ENCODE results near the gene PRKCH. TPM values are rescaled to one million over a fixed set of nuclear protein-coding genes. Genes with fewer than 3 reads are reported as not detected.
A peak's percentile ranks its signal among the peaks of the same experiment; 100 is the strongest.
"Not testable (repeated sequence)": the region's sequence is repeated elsewhere in the genome, so short reads cannot be mapped to it uniquely, and the experiment has no call there.

Gene PRKCH
- total RNA-seq, 2 experiments from 2014 or later = 0.85 to 2.3 TPM

DNA sequence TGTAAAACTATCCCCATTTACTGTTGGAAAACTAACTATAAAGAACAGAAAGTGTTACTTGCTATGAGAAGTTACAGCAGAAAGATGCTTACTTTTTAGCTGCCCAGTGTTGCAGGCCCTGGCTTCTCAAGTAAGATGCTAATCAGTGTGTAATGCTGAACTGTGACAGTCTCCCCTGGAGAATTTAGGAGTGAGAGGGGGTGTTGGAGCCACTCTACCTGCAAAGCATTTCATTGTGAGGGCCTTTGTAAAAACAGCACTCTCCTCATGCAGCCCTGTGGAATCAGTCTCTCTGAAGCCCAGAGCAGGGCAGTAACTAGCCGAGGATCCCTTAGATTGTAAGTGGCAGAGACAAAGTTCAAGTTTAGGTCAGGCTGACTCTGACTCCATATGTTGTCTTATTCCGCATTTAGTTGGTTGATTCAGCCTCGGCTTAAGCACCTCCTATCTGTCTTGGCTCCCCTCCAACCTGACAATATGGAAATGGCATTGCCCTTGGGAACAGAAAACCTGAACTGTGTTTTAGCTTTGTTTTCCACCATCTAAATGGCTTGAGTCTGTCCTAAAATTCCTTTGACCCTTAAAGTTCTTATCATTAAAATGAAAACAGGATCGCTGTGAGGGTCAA lies 141.3 kb downstream of the PRKCH start:
- DNase-seq (ENCODE audit: low spot score) = no peak
- TF ChIP-seq EZH2phosphoT487 (IDR thresholded peaks at IDR 0.05; ENCODE audit: borderline replicate concordance, low read depth, low read length) = no peak
- no peak for TF ChIP-seq CTCF (conservative IDR thresholded peaks at IDR 0.05; ENCODE audit: low read length)
- H3K4me2 ChIP-seq (ENCODE audit: low read length) = peak overlapping the region; percentile 33; the same call in 1 of the 2 replicates
- no peaks in the 10 kb centered on the region for H3K9me2 ChIP-seq (ENCODE audit: insufficient read depth, low read length)
- H3K27ac ChIP-seq (ENCODE audit: low read depth, low read length, poor library complexity, severe bottlenecking) = no peak overlapping the region
- H3K9me3 ChIP-seq (ENCODE audit: low read length) = peaks cover 10% of the 10 kb centered on the region; the same call in 1 of the 2 replicates
- no peaks in the 10 kb centered on the region for H4K20me1 ChIP-seq (ENCODE audit: insufficient read depth, low read length)
- ChIA-PET POLR2A (no interaction called here), CTCF (ENCODE audit: unreplicated experiment) (interaction anchor here (2.0 kb wide), 1 partner anchor 375 kb away, joined by 7 read pairs; no protein-coding TSS in a partner anchor)
- intact Hi-C loops (cut with micrococcal nuclease; ENCODE audit: unreplicated experiment) = loop anchor here (1.0 kb wide), 1 partner anchor 268 kb away; no protein-coding TSS in a partner anchor
- H3K4me1 ChIP-seq (ENCODE audit: insufficient read depth, low read length, poor library complexity, severe bottlenecking) = peaks cover 30% of the 10 kb centered on the region
- H3K36me3 ChIP-seq (ENCODE audit: insufficient read depth, low read length) = no peaks in the 10 kb centered on the region
- no peaks in the 10 kb centered on the region for H3K79me2 ChIP-seq (ENCODE audit: insufficient read depth, low read depth, low read length)
- no peak overlapping the region for H3K4me3 ChIP-seq (ENCODE audit: low read depth, low read length, poor library complexity, severe bottlenecking)
- BruUV-seq (replicated peaks) = no TSS peak
- peak overlapping the region; percentile 59; the same call in 1 of the 2 replicates for H2AFZ ChIP-seq (ENCODE audit: low read length)

DNA sequence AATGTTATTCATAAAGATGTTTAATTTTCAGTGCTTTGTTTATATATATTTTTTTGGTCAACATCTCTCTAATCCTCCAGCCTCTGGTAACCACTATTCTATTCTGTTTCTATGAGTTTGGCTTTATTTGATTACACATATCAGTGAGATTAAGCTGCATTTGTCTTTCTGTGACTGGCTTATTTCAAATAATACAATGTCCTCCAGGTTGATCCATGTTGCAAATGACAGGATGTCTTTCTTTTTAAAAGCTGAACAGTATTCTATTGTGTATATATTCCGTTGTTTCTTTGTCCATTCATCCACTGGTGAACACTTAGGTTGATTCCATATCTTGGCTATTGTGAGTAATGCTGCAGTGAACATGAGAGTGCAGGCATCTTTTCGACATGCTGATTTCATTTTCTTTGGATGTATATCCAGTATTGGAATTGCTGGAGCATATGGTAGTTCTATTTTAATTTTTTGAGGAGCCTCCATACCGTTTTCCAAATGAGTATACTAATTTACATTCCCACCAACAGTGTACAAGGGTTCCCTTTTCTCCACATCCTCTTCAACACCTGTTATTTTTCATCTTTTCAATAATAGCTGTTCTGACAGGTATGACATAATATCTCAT lies 142.4 kb downstream of the PRKCH start:
- H3K79me2 ChIP-seq (ENCODE audit: insufficient read depth, low read depth, low read length) = no peaks in the 10 kb centered on the region
- peaks cover 10% of the 10 kb centered on the region; the same call in 1 of the 2 replicates for H3K9me3 ChIP-seq (ENCODE audit: low read length)
- H3K9me2 ChIP-seq (ENCODE audit: insufficient read depth, low read length) = no peaks in the 10 kb centered on the region
- peaks cover 30% of the 10 kb centered on the region for H3K4me1 ChIP-seq (ENCODE audit: insufficient read depth, low read length, poor library complexity, severe bottlenecking)
- no peak overlapping the region for H3K27ac ChIP-seq (ENCODE audit: low read depth, low read length, poor library complexity, severe bottlenecking)
- H3K4me3 ChIP-seq (ENCODE audit: low read depth, low read length, poor library complexity, severe bottlenecking) = no peak overlapping the region
- no peaks in the 10 kb centered on the region for H4K20me1 ChIP-seq (ENCODE audit: insufficient read depth, low read length)
- intact Hi-C loops (cut with micrococcal nuclease; ENCODE audit: unreplicated experiment) = no loop called here
- ChIA-PET POLR2A (interaction anchor here (1.6 kb wide), 1 partner anchor 298 kb away, joined by 4 read pairs; no protein-coding TSS in a partner anchor), CTCF (ENCODE audit: unreplicated experiment) (no interaction called here)
- DNase-seq (ENCODE audit: low spot score) = no peak
- BruUV-seq (replicated peaks) = no TSS peak
- TF ChIP-seq CTCF (conservative IDR thresholded peaks at IDR 0.05; ENCODE audit: low read length) = no peak
- TF ChIP-seq EZH2phosphoT487 (IDR thresholded peaks at IDR 0.05; ENCODE audit: borderline replicate concordance, low read depth, low read length) = no peak
- H2AFZ ChIP-seq (ENCODE audit: low read length) = no peak overlapping the region
- no peaks in the 10 kb centered on the region for H3K36me3 ChIP-seq (ENCODE audit: insufficient read depth, low read length)
- H3K4me2 ChIP-seq (ENCODE audit: low read length) = peak overlapping the region; percentile 28; the same call in 1 of the 2 replicates

GRCh38 chr14:61464539-61465320 lies 143.4 kb downstream of the PRKCH start:
- ChIA-PET POLR2A (interaction anchor here (0.9 to 1.6 kb wide), 2 partner anchors 297 to 307 kb away, joined by 4 to 5 read pairs; no protein-coding TSS in a partner anchor), CTCF (ENCODE audit: unreplicated experiment) (interaction anchor here (1.0 kb wide), 1 partner anchor 373 kb away, joined by 3 read pairs; no protein-coding TSS in a partner anchor)
- BruUV-seq (replicated peaks); H2AFZ ChIP-seq (ENCODE audit: low read length); H3K36me3 ChIP-seq (ENCODE audit: insufficient read depth, low read length); H3K9me2 ChIP-seq (ENCODE audit: insufficient read depth, low read length); H3K9me3 ChIP-seq (ENCODE audit: low read length); H3K4me3 ChIP-seq (ENCODE audit: low read depth, low read length, poor library complexity, severe bottlenecking); H3K27ac ChIP-seq (ENCODE audit: low read depth, low read length, poor library complexity, severe bottlenecking); H3K79me2 ChIP-seq (ENCODE audit: insufficient read depth, low read depth, low read length); H3K4me2 ChIP-seq (ENCODE audit: low read length); H4K20me1 ChIP-seq (ENCODE audit: insufficient read depth, low read length); intact Hi-C loops (cut with micrococcal nuclease; ENCODE audit: unreplicated experiment); DNase-seq (ENCODE audit: low spot score): not testable (repeated sequence)
- peaks cover 35% of the 10 kb centered on the region for H3K4me1 ChIP-seq (ENCODE audit: insufficient read depth, low read length, poor library complexity, severe bottlenecking)
